ENCODE results near the gene DLG1.

DNA sequence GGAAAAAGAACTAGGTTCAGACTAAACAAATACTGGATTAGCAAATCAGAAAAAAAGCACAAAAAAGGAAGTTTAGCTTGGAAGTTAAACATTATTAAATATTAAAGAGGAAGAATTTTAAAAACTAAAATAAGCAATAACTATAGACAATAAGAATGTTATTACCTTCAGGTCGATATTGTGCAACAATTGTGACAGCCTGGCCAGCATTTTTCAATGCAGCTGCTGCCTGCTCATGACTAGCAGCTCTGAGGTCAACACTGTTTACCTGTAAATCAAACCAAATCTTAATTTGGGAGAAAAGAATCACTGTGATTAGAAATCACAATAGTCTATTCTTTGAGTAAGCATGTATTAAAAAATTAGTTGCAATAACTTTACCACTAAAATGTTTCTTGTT lies 193.7 kb downstream of the DLG1 start:
- TF ChIP-seq, protein P1, sequence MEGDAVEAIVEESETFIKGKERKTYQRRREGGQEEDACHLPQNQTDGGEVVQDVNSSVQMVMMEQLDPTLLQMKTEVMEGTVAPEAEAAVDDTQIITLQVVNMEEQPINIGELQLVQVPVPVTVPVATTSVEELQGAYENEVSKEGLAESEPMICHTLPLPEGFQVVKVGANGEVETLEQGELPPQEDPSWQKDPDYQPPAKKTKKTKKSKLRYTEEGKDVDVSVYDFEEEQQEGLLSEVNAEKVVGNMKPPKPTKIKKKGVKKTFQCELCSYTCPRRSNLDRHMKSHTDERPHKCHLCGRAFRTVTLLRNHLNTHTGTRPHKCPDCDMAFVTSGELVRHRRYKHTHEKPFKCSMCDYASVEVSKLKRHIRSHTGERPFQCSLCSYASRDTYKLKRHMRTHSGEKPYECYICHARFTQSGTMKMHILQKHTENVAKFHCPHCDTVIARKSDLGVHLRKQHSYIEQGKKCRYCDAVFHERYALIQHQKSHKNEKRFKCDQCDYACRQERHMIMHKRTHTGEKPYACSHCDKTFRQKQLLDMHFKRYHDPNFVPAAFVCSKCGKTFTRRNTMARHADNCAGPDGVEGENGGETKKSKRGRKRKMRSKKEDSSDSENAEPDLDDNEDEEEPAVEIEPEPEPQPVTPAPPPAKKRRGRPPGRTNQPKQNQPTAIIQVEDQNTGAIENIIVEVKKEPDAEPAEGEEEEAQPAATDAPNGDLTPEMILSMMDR (IDR thresholded peaks at IDR 0.05), result no peak
- TF ChIP-seq POLR2A (IDR thresholded peaks at IDR 0.05) (no peak), POLR2AphosphoS5 (IDR thresholded peaks at IDR 0.05; ENCODE audit: insufficient read depth in 1 of 2, low read depth in 1 of 2) (no peak)
